Neural cell (in vitro differentiated cells): Measurements from ENCODE around the gene PRKAR1B. TPM values are rescaled to one million over a fixed set of nuclear protein-coding genes. Genes with fewer than 3 reads are reported as not detected.

Experiments
- H2AFZ ChIP-seq: fragments of 200-600, 300-800 bp; sonication (generic), shearing (Covaris generic); 2 replicates; pipeline ENCODE4 v1.6.0; 2014; ENCODE audit warnings: low read depth, mild to moderate bottlenecking, antibody characterized with exemption, low read length, moderate library complexity
- H3F3A ChIP-seq: fragments of 200-600 bp; shearing (Covaris generic); 2 replicates; pipeline ENCODE4 v1.6.1; 2016; ENCODE audit warnings: mild to moderate bottlenecking, moderate library complexity, mixed read lengths, antibody characterized with exemption, low read length; ENCODE audit not compliant: insufficient read depth, poor library complexity, severe bottlenecking
- H3K27ac ChIP-seq: fragments of 200-600, 300-800 bp; sonication (generic), shearing (Covaris generic); 2 replicates; pipeline ENCODE4 v1.5.1; 2014; ENCODE audit warnings: mild to moderate bottlenecking, low read length, moderate library complexity
- H3K27me3 ChIP-seq: fragments of 300-800, 200-600 bp; sonication (generic), shearing (Covaris generic); 2 replicates; pipeline ENCODE4 v1.6.0; 2014; ENCODE audit warnings: mild to moderate bottlenecking, low read depth, low read length, moderate library complexity; ENCODE audit not compliant: insufficient read depth
- H3K36me3 ChIP-seq: fragments of 300-800, 200-600 bp; sonication (generic), shearing (Covaris generic); 2 replicates; pipeline ENCODE4 v1.5.1; 2014; ENCODE audit warnings: mild to moderate bottlenecking, antibody characterized with exemption, low read length, moderate library complexity; ENCODE audit not compliant: insufficient read depth
- H3K4me2 ChIP-seq: fragments of 300-800, 200-600 bp; sonication (generic), shearing (Covaris generic); 2 replicates; pipeline ENCODE4 v1.6.0; 2014; ENCODE audit warnings: mild to moderate bottlenecking, low read length
- H3K4me3 ChIP-seq: fragments of 300-800, 200-600 bp; sonication (generic), shearing (Covaris generic); 2 replicates; pipeline ENCODE4 v1.5.1; 2014; ENCODE audit warnings: mild to moderate bottlenecking, low read length, moderate library complexity
- H3K79me2 ChIP-seq: fragments of 200-600 bp; shearing (Covaris generic); replicated peaks from 2 replicates; pipeline ENCODE4 v1.6.0; 2014; ENCODE audit warnings: mild to moderate bottlenecking, low read length, moderate library complexity; ENCODE audit not compliant: insufficient read depth
- H3K9ac ChIP-seq: fragments of 300-800, 200-600 bp; sonication (generic), shearing (Covaris generic); 2 replicates; pipeline ENCODE4 v1.6.1; 2016; ENCODE audit warnings: mild to moderate bottlenecking, low read length, mixed read lengths
- H3K9me2 ChIP-seq: fragments of 200-600 bp; shearing (Covaris generic); 2 replicates; pipeline ENCODE4 v1.6.1; 2016; ENCODE audit warnings: mild to moderate bottlenecking, low read length, mixed read lengths; ENCODE audit not compliant: insufficient read depth
- H3K9me3 ChIP-seq: fragments of 200-600, 300-800 bp; sonication (generic), shearing (Covaris generic); 2 replicates; pipeline ENCODE4 v1.6.1; 2016; ENCODE audit warnings: mild to moderate bottlenecking, mixed run types, low read length, moderate library complexity, mixed read lengths
- H4K20me1 ChIP-seq: fragments of 200-600 bp; shearing (Covaris generic); 2 replicates; pipeline ENCODE4 v1.6.1; 2016; ENCODE audit warnings: mild to moderate bottlenecking, mixed run types; ENCODE audit not compliant: insufficient read depth
- CTCF ChIP-seq: fragments of 450-650 bp; IDR thresholded peaks from 2 replicates; pipeline ENCODE4 v1.5.1; 2014; ENCODE audit warnings: antibody characterized with exemption, mild to moderate bottlenecking, moderate library complexity; ENCODE audit not compliant: poor library complexity, severe bottlenecking
- EP300 ChIP-seq: fragments of 450-650 bp; conservative IDR thresholded peaks from 2 replicates; pipeline ENCODE4 v1.6.1; 2014; ENCODE audit warnings: antibody characterized with exemption, mild to moderate bottlenecking, moderate library complexity; ENCODE audit not compliant: poor library complexity, severe bottlenecking
- EZH2 ChIP-seq: fragments of 200-600, 300-800 bp; shearing (Covaris generic), sonication (generic); IDR thresholded peaks from 2 replicates; pipeline ENCODE4 v1.6.1; 2014; ENCODE audit warnings: antibody characterized with exemption, low read length, borderline replicate concordance, mild to moderate bottlenecking; ENCODE audit not compliant: insufficient read depth, poor library complexity, severe bottlenecking
- MXI1 ChIP-seq: fragments of 450-650 bp; conservative IDR thresholded peaks from 2 replicates; pipeline ENCODE4 v1.6.1; 2014; ENCODE audit warnings: antibody characterized with exemption, mild to moderate bottlenecking; ENCODE audit not compliant: poor library complexity, severe bottlenecking
- RAD21 ChIP-seq: fragments of 450-650 bp; conservative IDR thresholded peaks from 2 replicates; pipeline ENCODE4 v1.6.1; 2014; ENCODE audit warnings: antibody characterized with exemption, mild to moderate bottlenecking, moderate library complexity
- polyA plus RNA-seq: library from polyadenylated mRNA; depleted of rRNA; stranded (reverse); fragments of >200 nt; gene quantifications from 2 replicates; pipeline ENCODE4 v1.2.3, GENCODE V29; 2014

PRKAR1B gene
- polyA plus RNA-seq, 1 donor from 2014 or later: 38.6 TPM

- Histone ChIP-seq H3K9me3 (no peaks in the 10 kb centered on the region), H2AFZ (no peak overlapping the region), H3K27ac (no peak overlapping the region), H3K27me3 (peaks cover 61% of the 10 kb centered on the region), H4K20me1 (no peaks in the 10 kb centered on the region), H3K4me3 (peak overlapping the region; percentile 57), H3K4me2 (no peak overlapping the region), H3K36me3 (no peaks in the 10 kb centered on the region), H3K9ac (no peak overlapping the region), H3K9me2 (no peaks in the 10 kb centered on the region), H3F3A (no peaks in the 10 kb centered on the region), H3K79me2 (no peaks in the 10 kb centered on the region)
- TF ChIP-seq EZH2 (peak; percentile 88), EP300 (no peak), MXI1 (no peak)
Observed at GRCh38 chr7:522071-522950, 204.8 kb downstream of the PRKAR1B start.

GRCh38 chr7:521221-522070 is 205.6 kb downstream of the PRKAR1B start:
- H4K20me1 ChIP-seq: no peaks in the 10 kb centered on the region
- H3F3A ChIP-seq: no peaks in the 10 kb centered on the region
- no peak overlapping the region for H2AFZ ChIP-seq
- H3K36me3 ChIP-seq: no peaks in the 10 kb centered on the region
- no peaks in the 10 kb centered on the region for H3K79me2 ChIP-seq
- no peak overlapping the region for H3K4me2 ChIP-seq
- H3K9ac ChIP-seq: peak overlapping the region; percentile 20
- H3K27ac ChIP-seq: no peak overlapping the region
- peaks cover 68% of the 10 kb centered on the region for H3K27me3 ChIP-seq
- H3K9me2 ChIP-seq: no peaks in the 10 kb centered on the region
- no peaks in the 10 kb centered on the region for H3K9me3 ChIP-seq
- no peak for TF ChIP-seq MXI1
- no peak for TF ChIP-seq CTCF
- peak overlapping the region; percentile 57 for H3K4me3 ChIP-seq

- H3K9me2 ChIP-seq: no peaks in the 10 kb centered on the region
- no peak overlapping the region for H3K9ac ChIP-seq
- no peaks in the 10 kb centered on the region for H3K79me2 ChIP-seq
- no peaks in the 10 kb centered on the region for H3K9me3 ChIP-seq
- H3K36me3 ChIP-seq: no peaks in the 10 kb centered on the region
- H3K4me2 ChIP-seq: no peak overlapping the region
- TF ChIP-seq RAD21: no peak
- TF ChIP-seq CTCF: peak; percentile 30
- no peak overlapping the region for H2AFZ ChIP-seq
- H3K4me3 ChIP-seq: peak overlapping the region; percentile 58
- H4K20me1 ChIP-seq: no peaks in the 10 kb centered on the region
- H3K27ac ChIP-seq: no peak overlapping the region
- H3F3A ChIP-seq: no peaks in the 10 kb centered on the region
- peaks cover 77% of the 10 kb centered on the region for H3K27me3 ChIP-seq
Observed at GRCh38 chr7:520503-521161, 206.4 kb downstream of the PRKAR1B start.
